ENCODE data around the gene TGFBR3. TPM values are rescaled to one million over a fixed set of nuclear protein-coding genes. Genes with fewer than 3 reads are reported as not detected.

TGFBR3 gene
- total and polyA plus RNA-seq, 3 experiments from 2014 or later, result 28.8 to 78.5 (median 29.9) TPM

DNA sequence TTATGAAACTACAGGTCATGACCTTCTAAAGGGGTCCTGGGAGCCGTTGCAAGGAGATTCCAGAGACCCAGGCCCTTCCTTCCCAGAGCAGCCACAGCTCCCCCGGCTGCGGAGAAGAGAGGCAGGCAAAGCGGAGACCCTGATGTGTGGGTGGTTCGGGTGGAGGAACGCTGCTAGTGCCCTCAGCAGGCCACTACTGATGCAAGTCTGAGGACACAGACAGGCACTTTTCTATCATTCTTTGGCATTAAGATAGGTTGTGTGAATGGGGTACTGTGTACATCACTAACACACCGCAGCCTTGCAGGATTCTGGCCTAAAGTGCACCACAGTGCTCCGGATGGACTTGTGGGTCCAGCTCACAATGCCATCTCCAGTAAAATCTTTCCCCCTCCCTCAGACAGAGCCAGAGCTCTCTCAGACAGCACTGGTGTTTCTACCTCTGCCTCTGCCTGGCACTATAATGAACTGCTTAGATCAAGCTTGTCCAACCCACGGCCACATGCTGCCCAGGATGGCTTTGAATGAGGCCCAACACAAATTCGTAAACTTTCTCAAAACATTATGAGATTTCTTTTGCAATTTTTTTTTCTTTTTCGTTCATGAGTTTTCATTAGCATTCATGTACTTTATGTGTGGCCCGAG, 121.4 kb downstream of the TGFBR3 start:
- H3K4me3 ChIP-seq (ENCODE audit: low read length), result no peak overlapping the region
- ChIA-PET POLR2A (interaction anchor here (0.6 kb wide), 3 partner anchors 21 to 203 kb away, joined by 3 to 6 read pairs (median 4); no protein-coding TSS in a partner anchor), CTCF (no interaction called here)
- Mint-ChIP-seq H3K27me3 (no peaks in the 10 kb centered on the region), H3K36me3 (peaks cover 19 to 28% (median 23%) of the 10 kb centered on the region in 3 donors), H3K27ac (peak overlapping the region in 2 of 8 donors; percentile 26 to 36), H3K4me1 (peaks cover 33 to 57% (median 44%) of the 10 kb centered on the region in 3 donors), H3K9me3 (no peaks in the 10 kb centered on the region), H3K4me3 (no peak overlapping the region)
- no peaks in the 10 kb centered on the region for H3K36me3 ChIP-seq (ENCODE audit: insufficient read depth, low read length)
- no peaks in the 10 kb centered on the region for H3K4me1 ChIP-seq (ENCODE audit: insufficient read depth, low read length)
- DNase-seq, result no peak
- no peak overlapping the region for H3K27ac ChIP-seq (ENCODE audit: low read depth, low read length)
- H3K27me3 ChIP-seq (ENCODE audit: insufficient read depth, low read length, poor library complexity, severe bottlenecking), result no peaks in the 10 kb centered on the region
- H3K9me3 ChIP-seq (ENCODE audit: low read length), result no peaks in the 10 kb centered on the region

- Histone ChIP-seq H3K9me3 (ENCODE audit: low read length) (no peaks in the 10 kb centered on the region), H3K27ac (ENCODE audit: low read depth, low read length) (no peak overlapping the region), H3K4me3 (ENCODE audit: low read length) (no peak overlapping the region), H3K27me3 (ENCODE audit: insufficient read depth, low read length, poor library complexity, severe bottlenecking) (no peaks in the 10 kb centered on the region), H3K4me1 (ENCODE audit: insufficient read depth, low read length) (no peaks in the 10 kb centered on the region), H3K36me3 (ENCODE audit: insufficient read depth, low read length) (no peaks in the 10 kb centered on the region)
- Mint-ChIP-seq H3K9me3 (no peaks in the 10 kb centered on the region), H3K4me1 (peaks cover 25 to 49% (median 35%) of the 10 kb centered on the region in 3 donors), H3K27ac (peak overlapping the region in 2 of 8 donors; percentile 17 to 47), H3K27me3 (no peaks in the 10 kb centered on the region), H3K4me3 (no peak overlapping the region), H3K36me3 (peaks cover 12 to 27% (median 19%) of the 10 kb centered on the region in 3 donors)
- no peak for DNase-seq
- CTCF ChIA-PET, result no interaction called here
- POLR2A ChIA-PET, result no interaction called here
Observed at GRCh38 chr1:91763252-91763651, 122.7 kb downstream of the TGFBR3 start.

DNA sequence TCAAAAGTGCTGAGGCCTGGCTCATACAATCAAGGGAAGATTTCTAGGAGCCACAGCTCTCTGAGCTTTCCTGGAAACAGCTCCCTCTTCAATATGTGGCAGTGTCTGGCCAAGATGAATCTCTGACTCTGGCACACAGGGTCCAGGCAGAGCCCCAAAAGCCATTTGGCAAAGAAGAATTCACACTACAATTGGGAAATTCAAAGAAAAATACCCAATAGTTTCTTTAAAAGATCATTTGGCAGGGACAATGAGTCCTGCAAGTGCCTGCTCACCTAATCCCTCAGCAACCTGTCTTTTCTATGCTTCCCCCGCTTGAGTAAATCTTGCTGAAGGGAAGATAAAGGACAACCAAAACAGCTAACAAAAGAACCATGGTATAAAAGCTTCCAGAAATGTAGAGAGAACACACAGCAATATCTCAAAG, 124.6 kb downstream of the TGFBR3 start:
- Histone ChIP-seq H3K4me1 (ENCODE audit: insufficient read depth, low read length) (no peaks in the 10 kb centered on the region), H3K27ac (ENCODE audit: low read depth, low read length) (no peak overlapping the region), H3K9me3 (ENCODE audit: low read length) (no peaks in the 10 kb centered on the region), H3K4me3 (ENCODE audit: low read length) (no peak overlapping the region), H3K36me3 (ENCODE audit: insufficient read depth, low read length) (no peaks in the 10 kb centered on the region), H3K27me3 (ENCODE audit: insufficient read depth, low read length, poor library complexity, severe bottlenecking) (no peaks in the 10 kb centered on the region)
- H3K36me3 Mint-ChIP-seq, result peaks cover 14 to 34% (median 21%) of the 10 kb centered on the region in 3 donors
- H3K27ac Mint-ChIP-seq, result peak overlapping the region in 2 of 8 donors; percentile 39 to 77
- no peak overlapping the region for H3K4me3 Mint-ChIP-seq
- POLR2A ChIA-PET, result no interaction called here
- no peaks in the 10 kb centered on the region for H3K27me3 Mint-ChIP-seq
- CTCF ChIA-PET, result interaction anchor here (0.9 kb wide), 1 partner anchor 30 kb away, joined by 4 read pairs; no protein-coding TSS in a partner anchor
- DNase-seq, result no peak
- peaks cover 27 to 44% (median 38%) of the 10 kb centered on the region in 3 donors for H3K4me1 Mint-ChIP-seq
- no peaks in the 10 kb centered on the region for H3K9me3 Mint-ChIP-seq

GRCh38 chr1:91760512-91760911, 125.4 kb downstream of the TGFBR3 start:
- no peaks in the 10 kb centered on the region for H3K9me3 ChIP-seq (ENCODE audit: low read length)
- Mint-ChIP-seq H3K4me1 (peaks cover 27 to 51% (median 43%) of the 10 kb centered on the region in 3 donors), H3K4me3 (no peak overlapping the region), H3K27me3 (no peaks in the 10 kb centered on the region), H3K27ac (peak overlapping the region in 3 of 8 donors; percentile 5 to 41 (median 25)), H3K9me3 (no peaks in the 10 kb centered on the region), H3K36me3 (peaks cover 14 to 39% (median 20%) of the 10 kb centered on the region in 3 donors)
- no peak overlapping the region for H3K27ac ChIP-seq (ENCODE audit: low read depth, low read length)
- ChIA-PET CTCF (no interaction called here), POLR2A (interaction anchor here (0.7 kb wide), 1 partner anchor 227 kb away, joined by 3 read pairs; no protein-coding TSS in a partner anchor)
- no peak for DNase-seq
- no peaks in the 10 kb centered on the region for H3K4me1 ChIP-seq (ENCODE audit: insufficient read depth, low read length)
- no peaks in the 10 kb centered on the region for H3K27me3 ChIP-seq (ENCODE audit: insufficient read depth, low read length, poor library complexity, severe bottlenecking)
- no peaks in the 10 kb centered on the region for H3K36me3 ChIP-seq (ENCODE audit: insufficient read depth, low read length)
- no peak overlapping the region for H3K4me3 ChIP-seq (ENCODE audit: low read length)

DNA sequence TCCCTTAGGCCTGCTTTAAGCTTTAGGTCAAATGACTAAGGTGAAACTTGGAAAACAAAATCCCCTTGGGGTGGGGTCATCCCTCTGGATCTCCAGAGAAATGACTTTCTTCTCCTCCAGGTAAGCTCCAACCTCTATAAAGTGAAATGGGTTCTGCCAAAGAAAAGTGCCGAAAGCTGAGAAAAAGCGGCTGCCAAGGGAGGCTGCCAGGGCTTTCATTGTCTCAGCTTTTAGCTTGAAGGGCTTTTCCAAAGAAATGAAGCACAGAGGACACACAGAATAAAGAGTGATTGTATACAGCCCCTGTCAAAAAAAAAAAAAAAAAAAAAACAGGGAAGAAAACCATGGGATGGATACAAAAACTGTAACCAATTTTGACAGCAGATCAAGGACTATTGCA, 126.9 kb downstream of the TGFBR3 start:
- H3K27ac ChIP-seq (ENCODE audit: low read depth, low read length), result no peak overlapping the region
- POLR2A ChIA-PET, result no interaction called here

GRCh38 chr1:91757763-91758460, 128.0 kb downstream of the TGFBR3 start:
- Histone ChIP-seq H3K4me1 (ENCODE audit: insufficient read depth, low read length) (no peaks in the 10 kb centered on the region), H3K27ac (ENCODE audit: low read depth, low read length) (no peak overlapping the region), H3K36me3 (ENCODE audit: insufficient read depth, low read length) (no peaks in the 10 kb centered on the region), H3K27me3 (ENCODE audit: insufficient read depth, low read length, poor library complexity, severe bottlenecking) (no peaks in the 10 kb centered on the region), H3K4me3 (ENCODE audit: low read length) (no peak overlapping the region), H3K9me3 (ENCODE audit: low read length) (no peaks in the 10 kb centered on the region)
- Mint-ChIP-seq H3K27ac (peak overlapping the region in 2 of 8 donors; percentile 8 to 41), H3K4me1 (peaks cover 38 to 64% (median 59%) of the 10 kb centered on the region in 3 donors), H3K9me3 (no peaks in the 10 kb centered on the region), H3K27me3 (no peaks in the 10 kb centered on the region), H3K4me3 (no peak overlapping the region), H3K36me3 (peaks cover 5 to 37% (median 16%) of the 10 kb centered on the region in 3 donors)
- POLR2A ChIA-PET, result interaction anchor here (0.6 kb wide), 1 partner anchor 22 kb away, joined by 3 read pairs; no protein-coding TSS in a partner anchor
- CTCF ChIA-PET, result interaction anchor here (1.3 to 1.4 kb wide), 2 partner anchors 11 to 18 kb away, joined by 3 read pairs; no protein-coding TSS in a partner anchor
- no peak for DNase-seq

More for the DNA sequence above, 126.9 kb downstream of the TGFBR3 start:
- no peaks in the 10 kb centered on the region for H3K36me3 ChIP-seq (ENCODE audit: insufficient read depth, low read length)
- Mint-ChIP-seq H3K4me3 (no peak overlapping the region), H3K27ac (peak overlapping the region in 2 of 8 donors; percentile 38 to 58), H3K27me3 (no peaks in the 10 kb centered on the region), H3K9me3 (no peaks in the 10 kb centered on the region), H3K4me1 (peaks cover 30 to 62% (median 56%) of the 10 kb centered on the region in 3 donors), H3K36me3 (peaks cover 5 to 35% (median 12%) of the 10 kb centered on the region in 3 donors)
- H3K27me3 ChIP-seq (ENCODE audit: insufficient read depth, low read length, poor library complexity, severe bottlenecking), result no peaks in the 10 kb centered on the region
- CTCF ChIA-PET, result interaction anchor here (0.7 to 1.4 kb wide), 4 partner anchors 12 to 52 kb away, joined by 3 to 4 read pairs (median 3); no protein-coding TSS in a partner anchor
- DNase-seq, result no peak
- H3K4me3 ChIP-seq (ENCODE audit: low read length), result no peak overlapping the region
- no peaks in the 10 kb centered on the region for H3K4me1 ChIP-seq (ENCODE audit: insufficient read depth, low read length)
- no peaks in the 10 kb centered on the region for H3K9me3 ChIP-seq (ENCODE audit: low read length)

DNA sequence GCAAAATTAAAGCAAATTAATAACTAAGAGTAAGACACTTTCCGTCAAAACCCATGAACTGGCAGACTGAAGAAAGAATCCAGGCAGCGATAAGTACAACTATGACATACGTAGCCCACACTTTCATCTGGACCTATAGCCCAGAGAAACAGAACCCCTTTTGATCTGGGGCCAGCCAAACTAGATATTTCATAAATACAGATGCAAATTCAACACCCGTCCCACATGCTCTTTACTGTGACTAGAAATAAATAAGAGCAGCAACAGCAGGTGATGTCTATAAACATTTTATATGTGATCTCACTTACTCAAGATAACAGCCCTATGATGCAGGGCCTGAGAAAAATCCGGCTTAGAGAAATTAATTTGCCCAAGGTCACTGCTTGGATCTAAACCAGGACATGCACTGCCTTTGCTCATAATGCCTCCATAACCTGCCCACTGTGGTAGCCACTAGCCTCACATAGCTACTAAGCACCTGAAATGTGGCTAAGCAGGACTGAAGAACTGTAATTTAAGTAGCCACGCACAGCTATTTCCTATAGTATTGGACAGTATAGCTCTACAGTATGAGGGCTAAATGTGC, 130.2 kb downstream of the TGFBR3 start:
- Histone ChIP-seq H3K27me3 (ENCODE audit: insufficient read depth, low read length, poor library complexity, severe bottlenecking) (no peaks in the 10 kb centered on the region), H3K27ac (ENCODE audit: low read depth, low read length) (no peak overlapping the region), H3K9me3 (ENCODE audit: low read length) (no peaks in the 10 kb centered on the region), H3K36me3 (ENCODE audit: insufficient read depth, low read length) (no peaks in the 10 kb centered on the region), H3K4me3 (ENCODE audit: low read length) (no peak overlapping the region), H3K4me1 (ENCODE audit: insufficient read depth, low read length) (no peaks in the 10 kb centered on the region)
- H3K4me3 Mint-ChIP-seq, result no peak overlapping the region
- CTCF ChIA-PET, result no interaction called here
- no peaks in the 10 kb centered on the region for H3K27me3 Mint-ChIP-seq
- POLR2A ChIA-PET, result no interaction called here
- H3K4me1 Mint-ChIP-seq, result peaks cover 43 to 63% (median 60%) of the 10 kb centered on the region in 3 donors
- no peak for DNase-seq
- H3K36me3 Mint-ChIP-seq, result peaks cover 5 to 37% (median 13%) of the 10 kb centered on the region in 3 donors
- H3K27ac Mint-ChIP-seq, result no peak overlapping the region
- H3K9me3 Mint-ChIP-seq, result no peaks in the 10 kb centered on the region

Measured in CD8-positive, alpha-beta memory T cell (primary cell).